SU-DHL-6 (cell line): ENCODE data around the gene NFKBIE.

Source experiments
- EZH2phosphoT487 ChIP-seq: fragments of 200-600 bp; sonication (generic), shearing (Covaris generic); conservative IDR thresholded peaks from 2 replicates; pipeline ENCODE4 v1.6.1; 2018; ENCODE audit warnings: mild to moderate bottlenecking, antibody characterized with exemption, low read length, moderate library complexity, mixed read lengths
- TF ChIP-seq, protein P1 (sequence below): fragments of 200-600 bp; sonication (generic); IDR thresholded peaks from one replicate; pipeline ENCODE4 v1.5.1; 2017; ENCODE audit warnings: antibody characterized with exemption, mild to moderate bottlenecking, low read length, moderate library complexity; ENCODE audit not compliant: insufficient read depth, poor library complexity, severe bottlenecking

DNA sequence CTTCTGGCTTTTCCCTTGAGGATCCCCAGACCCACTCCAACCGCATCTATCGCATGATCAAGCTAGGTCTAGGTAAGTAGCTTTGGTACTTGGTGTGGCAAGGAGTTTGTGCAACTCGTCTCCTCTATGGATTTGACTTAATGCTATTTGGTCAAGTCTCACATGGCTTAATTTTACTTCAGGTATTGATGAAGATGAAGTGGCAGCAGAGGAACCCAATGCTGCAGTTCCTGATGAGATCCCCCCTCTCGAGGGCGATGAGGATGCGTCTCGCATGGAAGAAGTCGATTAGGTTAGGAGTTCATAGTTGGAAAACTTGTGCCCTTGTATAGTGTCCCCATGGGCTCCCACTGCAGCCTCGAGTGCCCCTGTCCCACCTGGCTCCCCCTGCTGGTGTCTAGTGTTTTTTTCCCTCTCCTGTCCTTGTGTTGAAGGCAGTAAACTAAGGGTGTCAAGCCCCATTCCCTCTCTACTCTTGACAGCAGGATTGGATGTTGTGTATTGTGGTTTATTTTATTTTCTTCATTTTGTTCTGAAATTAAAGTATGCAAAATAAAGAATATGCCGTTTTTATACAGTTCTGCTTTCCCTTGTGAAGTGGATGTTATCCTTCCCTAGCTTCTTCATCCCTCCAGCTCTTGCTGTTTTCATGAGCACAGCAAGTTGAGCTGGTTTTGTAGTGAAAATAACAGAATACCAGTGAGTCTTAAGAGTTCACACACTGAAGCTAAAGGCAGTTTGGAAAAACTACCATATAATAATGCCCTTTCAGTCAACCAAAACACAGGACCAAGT lies 11.8 kb downstream of the NFKBIE start:
- TF ChIP-seq, protein P1, sequence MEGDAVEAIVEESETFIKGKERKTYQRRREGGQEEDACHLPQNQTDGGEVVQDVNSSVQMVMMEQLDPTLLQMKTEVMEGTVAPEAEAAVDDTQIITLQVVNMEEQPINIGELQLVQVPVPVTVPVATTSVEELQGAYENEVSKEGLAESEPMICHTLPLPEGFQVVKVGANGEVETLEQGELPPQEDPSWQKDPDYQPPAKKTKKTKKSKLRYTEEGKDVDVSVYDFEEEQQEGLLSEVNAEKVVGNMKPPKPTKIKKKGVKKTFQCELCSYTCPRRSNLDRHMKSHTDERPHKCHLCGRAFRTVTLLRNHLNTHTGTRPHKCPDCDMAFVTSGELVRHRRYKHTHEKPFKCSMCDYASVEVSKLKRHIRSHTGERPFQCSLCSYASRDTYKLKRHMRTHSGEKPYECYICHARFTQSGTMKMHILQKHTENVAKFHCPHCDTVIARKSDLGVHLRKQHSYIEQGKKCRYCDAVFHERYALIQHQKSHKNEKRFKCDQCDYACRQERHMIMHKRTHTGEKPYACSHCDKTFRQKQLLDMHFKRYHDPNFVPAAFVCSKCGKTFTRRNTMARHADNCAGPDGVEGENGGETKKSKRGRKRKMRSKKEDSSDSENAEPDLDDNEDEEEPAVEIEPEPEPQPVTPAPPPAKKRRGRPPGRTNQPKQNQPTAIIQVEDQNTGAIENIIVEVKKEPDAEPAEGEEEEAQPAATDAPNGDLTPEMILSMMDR = peak; percentile 85
- TF ChIP-seq EZH2phosphoT487 = no peak
